AG09319 (cell line): ENCODE measurements around the gene CBS.
"Not testable (repeated sequence)": the region's sequence is repeated elsewhere in the genome, so short reads cannot be mapped to it uniquely, and the experiment has no call there.

Experiments used
- DNase-seq: peaks from one replicate; pipeline ENCODE4 v3.0.0-alpha.2; 2010; ENCODE audit warnings: low read depth; ENCODE audit errors: extremely low read depth
- CTCF ChIP-seq: IDR thresholded peaks from 2 replicates; pipeline ENCODE4 v1.5.1; 2011; ENCODE audit warnings: low read depth, mild to moderate bottlenecking, inconsistent platforms, low read length, moderate library complexity

CBS gene

DNA sequence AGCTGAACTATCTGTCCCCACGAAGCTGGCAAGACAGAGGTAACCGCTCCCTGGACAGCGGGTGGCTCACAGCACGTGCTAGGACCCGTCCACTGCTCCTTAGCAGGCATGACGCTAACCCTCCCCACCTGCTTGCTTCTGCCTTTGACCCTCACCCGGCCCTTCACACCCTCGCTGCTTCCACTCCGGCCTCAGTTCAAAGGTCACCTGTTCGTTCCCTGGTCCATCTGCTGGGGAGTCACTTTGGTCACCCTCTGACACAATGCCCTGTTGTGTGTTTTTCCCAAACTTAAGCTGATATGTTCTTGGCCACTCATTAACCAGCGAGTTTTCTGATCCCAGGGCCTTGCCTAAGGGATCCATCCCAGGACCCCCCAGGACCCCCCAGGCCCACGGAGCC, 7.6 kb downstream of the CBS start:
- DNase-seq: not testable (repeated sequence)

DNA sequence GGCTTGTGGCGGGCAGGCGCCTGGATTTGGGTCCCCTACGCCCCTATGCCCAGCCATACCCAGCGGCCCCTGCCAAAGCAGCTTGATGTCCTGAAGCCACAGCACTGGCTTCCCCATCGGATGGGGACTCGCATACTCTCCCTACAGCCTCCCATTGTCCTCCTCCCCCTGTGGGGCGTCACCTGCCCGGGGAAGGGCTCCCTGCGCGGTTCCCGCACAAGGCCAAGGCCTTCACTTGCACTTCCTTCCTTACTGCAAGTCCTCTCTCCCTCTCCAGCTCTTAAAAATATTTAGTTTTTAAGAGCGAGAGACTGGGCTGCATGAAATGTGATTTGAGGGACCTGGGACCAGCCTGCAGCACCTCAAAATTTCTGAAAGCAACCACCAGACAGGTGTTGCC, 8.9 kb downstream of the CBS start:
- not testable (repeated sequence) for DNase-seq

GRCh38 chr21:43065991-43066390, 9.6 kb downstream of the CBS start:
- not testable (repeated sequence) for DNase-seq

DNA sequence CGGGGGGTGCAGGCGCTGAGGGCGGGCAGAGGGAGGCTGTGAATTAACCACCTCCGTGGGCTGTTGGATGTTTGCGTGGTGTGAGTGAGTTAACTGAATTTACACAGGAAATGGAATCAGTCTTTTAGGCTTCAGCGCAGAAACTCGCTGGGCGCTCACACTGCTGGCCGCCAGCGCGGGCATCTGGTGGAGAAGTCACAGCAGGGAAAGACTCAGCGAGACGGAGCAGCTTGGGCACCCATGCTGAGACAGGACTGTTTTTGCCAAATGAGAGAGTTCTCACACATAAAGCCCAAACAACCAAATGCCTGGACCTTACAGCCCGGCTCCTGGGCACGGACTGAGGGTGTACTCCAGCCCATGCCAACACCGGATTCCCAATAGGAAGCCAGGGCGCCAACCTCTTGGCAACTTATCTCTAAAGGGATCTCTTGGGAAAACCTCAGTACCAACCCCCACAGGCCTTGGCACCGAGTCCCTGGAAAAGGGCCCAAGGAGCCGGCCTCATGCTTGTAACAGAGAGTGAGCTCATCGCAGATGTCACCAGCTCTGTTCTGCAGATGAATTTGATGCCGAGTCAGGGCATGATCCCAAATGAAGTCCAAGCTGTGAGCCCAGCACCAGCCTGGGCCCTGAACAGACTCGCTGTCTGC, 11.2 kb downstream of the CBS start:
- not testable (repeated sequence) for DNase-seq

GRCh38 chr21:43062955-43063664, 12.5 kb downstream of the CBS start:
- not testable (repeated sequence) for DNase-seq

DNA sequence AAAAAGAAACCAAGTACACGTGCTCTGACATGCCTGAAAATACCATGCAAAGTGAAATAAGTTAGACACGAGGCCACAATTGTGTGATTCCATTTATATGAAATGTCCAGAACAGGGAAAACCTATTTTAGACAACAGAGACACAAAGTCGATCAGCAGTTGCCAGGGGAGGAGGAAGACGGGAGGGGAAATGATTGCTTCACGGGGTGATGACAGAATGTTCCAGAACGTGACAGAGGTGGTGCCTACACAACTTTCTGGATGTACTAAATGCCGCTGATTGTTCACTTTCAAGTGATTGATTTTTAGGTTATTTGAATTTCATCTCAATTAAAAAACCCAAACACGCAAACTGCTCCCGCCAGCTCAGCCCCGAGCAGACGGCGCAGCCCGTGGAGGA, 22.5 kb downstream of the CBS start:
- DNase-seq: not testable (repeated sequence)

- DNase-seq: not testable (repeated sequence)
Measured at GRCh38 chr21:43045876-43046821, 29.5 kb downstream of the CBS start.

DNA sequence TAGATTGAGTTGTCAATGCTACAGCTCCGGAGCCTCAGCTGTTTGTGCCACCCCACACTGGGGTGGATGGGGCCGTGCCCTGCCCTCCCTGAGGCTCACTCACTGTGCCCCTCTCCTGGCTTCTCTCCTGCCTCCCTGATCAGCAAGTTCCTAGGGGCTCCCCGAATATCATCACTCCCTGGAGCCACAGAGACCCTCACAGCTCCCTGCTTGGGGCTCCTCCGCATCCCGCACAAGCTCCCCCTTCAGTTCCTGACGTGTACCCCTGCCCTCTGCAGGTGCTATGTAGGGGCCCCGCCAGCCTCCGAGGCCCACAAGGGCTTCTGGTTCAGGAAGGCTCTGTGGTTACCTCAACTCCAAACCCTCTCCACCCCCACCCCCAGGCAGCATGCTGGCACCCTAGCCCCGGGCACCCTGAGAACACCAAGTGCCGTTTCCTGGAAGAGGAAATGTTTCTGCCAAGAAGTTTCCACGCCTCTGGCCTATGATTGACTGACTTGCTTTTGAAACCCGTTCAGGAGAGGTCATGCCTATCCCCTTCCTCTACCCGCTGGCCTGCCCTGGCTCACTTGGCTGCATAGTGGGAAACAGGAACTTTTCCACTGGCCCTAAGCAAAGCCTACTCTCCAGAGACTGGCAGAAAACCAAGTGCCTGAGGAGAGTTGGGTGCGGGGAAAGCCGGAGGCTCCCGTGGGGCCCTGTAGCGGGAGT, 30.3 kb downstream of the CBS start:
- not testable (repeated sequence) for DNase-seq

DNA sequence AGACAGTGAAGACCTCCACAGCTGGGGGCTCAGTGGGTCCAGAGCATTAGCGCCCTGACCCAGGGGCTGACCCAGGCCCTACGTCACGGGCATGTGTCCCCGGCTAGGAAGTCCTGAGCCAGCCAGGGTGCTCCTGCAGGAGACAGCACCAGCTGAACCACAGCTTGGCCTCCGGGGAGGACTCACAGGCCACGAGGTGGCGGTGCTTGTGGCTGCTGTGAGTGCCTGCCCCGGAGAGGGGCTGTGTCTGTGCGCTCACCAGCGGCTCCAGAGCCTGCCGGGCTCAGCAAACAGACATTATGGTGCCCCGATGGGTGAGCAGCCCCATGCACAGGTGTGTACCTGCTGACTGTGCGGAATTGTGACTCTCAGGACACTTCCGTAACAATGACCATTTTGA, 31.1 kb downstream of the CBS start:
- DNase-seq: not testable (repeated sequence)

- DNase-seq: not testable (repeated sequence)
Measured at GRCh38 chr21:43043291-43043690, 32.3 kb downstream of the CBS start.

DNA sequence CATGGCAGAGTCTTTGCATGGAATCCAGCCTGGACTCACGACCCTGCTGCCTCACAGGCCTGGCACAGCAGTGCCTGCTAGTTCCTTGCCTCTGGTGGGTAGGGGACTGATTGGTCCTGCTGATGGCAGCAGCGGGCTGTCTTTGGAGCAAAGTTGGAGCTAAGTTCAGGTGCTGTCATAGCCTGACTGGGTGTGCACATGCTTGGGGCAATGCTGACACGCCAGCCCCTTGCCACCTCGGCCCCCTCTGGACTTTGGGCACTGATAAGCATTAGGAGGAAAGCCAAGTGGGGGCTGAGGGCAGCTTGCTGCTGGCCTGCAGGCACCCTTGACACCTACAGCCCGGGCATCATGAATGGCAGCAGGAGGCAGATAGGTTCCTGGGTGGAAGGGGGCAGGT, 33.5 kb downstream of the CBS start:
- DNase-seq: not testable (repeated sequence)

DNA sequence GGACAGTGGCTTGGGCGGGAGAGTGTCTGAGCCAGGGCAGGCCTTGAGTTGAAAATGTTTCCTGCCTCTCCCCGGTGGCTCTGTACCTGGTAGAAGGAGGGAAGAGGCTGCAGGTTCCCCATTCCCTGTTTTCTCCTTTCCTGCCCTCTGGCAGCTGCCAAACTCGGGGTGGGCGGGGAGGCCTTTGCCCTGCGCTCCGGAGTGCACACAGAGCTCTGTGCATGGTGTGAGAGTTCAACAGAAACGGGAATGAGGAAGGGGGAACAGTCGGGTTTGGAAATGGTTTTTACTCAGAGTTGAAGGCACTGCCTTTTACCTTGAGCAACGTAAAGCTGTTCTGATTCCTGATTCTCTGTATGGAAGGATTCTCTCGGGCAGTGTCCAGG, 37.0 kb downstream of the CBS start:
- DNase-seq: not testable (repeated sequence)

DNA sequence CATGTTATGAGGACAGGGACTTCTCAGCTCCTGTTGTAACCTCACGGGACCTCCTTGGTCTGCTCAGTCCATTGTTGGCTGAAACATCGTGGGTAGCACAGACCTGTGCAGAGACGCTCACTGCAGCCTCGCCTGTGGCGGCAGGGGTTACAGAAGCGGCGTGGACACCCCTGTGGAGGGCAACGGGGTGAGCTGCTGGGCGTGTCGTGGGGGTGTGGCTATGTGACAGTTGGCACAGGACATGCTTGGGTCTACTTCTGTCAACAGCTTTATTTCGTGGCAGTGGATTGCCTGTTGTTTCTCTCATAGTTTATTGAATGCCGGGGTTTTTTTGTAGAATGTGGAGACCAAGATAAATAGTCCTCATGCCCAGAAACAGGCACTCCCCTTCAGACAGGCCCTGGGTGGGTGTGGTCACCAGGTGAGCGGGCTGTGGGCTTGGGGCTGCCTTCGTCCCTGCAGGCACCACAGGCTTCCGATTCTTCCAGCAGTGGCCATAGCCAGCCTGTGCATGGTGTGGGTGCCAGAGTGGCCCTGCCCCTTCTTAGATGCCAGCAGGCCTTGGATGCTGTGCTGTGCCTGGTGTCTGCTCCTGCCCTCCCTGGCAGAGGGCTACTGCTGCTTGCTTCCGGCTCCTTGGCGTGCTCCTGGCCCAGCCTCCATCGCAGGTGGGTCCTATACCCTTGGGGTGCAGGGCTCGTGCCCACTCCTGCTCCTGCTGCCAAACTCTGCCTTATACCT, 37.5 kb downstream of the CBS start:
- DNase-seq: not testable (repeated sequence)

DNA sequence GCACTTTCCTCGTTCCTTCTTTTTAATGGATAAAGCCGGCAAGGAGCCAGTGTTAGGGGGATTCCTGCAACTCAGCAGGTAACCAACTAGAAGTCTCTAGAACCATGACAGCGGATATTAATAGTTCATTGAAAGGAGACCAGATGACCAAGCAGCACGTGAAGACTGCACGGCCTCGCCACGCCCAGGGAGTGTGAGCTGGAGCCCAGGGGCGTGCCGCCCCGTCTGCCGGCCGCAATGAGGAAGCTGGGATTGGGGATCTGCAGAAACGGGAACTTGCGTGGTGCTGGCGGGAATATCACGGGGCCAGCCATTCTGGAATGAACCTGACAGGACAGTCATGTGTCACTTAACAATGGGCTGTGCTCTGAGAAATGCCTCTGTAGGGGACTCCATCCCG, 38.7 kb downstream of the CBS start:
- DNase-seq: not testable (repeated sequence)

GRCh38 chr21:43034826-43035225, 40.8 kb downstream of the CBS start:
- DNase-seq: no peak

More at GRCh38 chr21:43034826-43035225, 40.8 kb downstream of the CBS start:
- no peak for TF ChIP-seq CTCF
